H9 (cell line): ENCODE measurements around the gene PGBD4. TPM values are rescaled to one million over a fixed set of nuclear protein-coding genes. Genes with fewer than 3 reads are reported as not detected.

Experiments used
- DNase-seq: peaks from one replicate; pipeline ENCODE4 v3.0.0-alpha.2; 2017
- H2AFZ ChIP-seq: one replicate; pipeline ENCODE4 v1.6.1; 2013; ENCODE audit warnings: mild to moderate bottlenecking, low read length, control low read depth, moderate library complexity
- H2AK5ac ChIP-seq: 2 replicates; pipeline ENCODE4 v1.6.1; 2013; ENCODE audit warnings: low read length, control low read depth, mixed read lengths; ENCODE audit not compliant: insufficient read length
- H2BK120ac ChIP-seq: one replicate; pipeline ENCODE4 v1.6.1; 2013; ENCODE audit warnings: low read depth, mild to moderate bottlenecking, low read length, control low read depth, inconsistent platforms; ENCODE audit not compliant: poor library complexity, severe bottlenecking
- H2BK12ac ChIP-seq: 2 replicates; pipeline ENCODE4 v1.6.1; 2013; ENCODE audit warnings: low read length, control low read depth, mixed read lengths, low read depth; ENCODE audit not compliant: insufficient read length
- H2BK15ac ChIP-seq: 2 replicates; pipeline ENCODE4 v1.6.1; 2013; ENCODE audit warnings: low read depth, low read length, control low read depth
- H2BK20ac ChIP-seq: one replicate; pipeline ENCODE4 v1.6.1; 2013; ENCODE audit warnings: low read depth, mild to moderate bottlenecking, low read length, control low read depth, inconsistent platforms; ENCODE audit not compliant: poor library complexity, severe bottlenecking
- H2BK5ac ChIP-seq: 2 replicates; pipeline ENCODE4 v1.6.1; 2013; ENCODE audit warnings: low read length, control low read depth, mixed read lengths; ENCODE audit not compliant: insufficient read length
- H3K14ac ChIP-seq: 2 replicates; pipeline ENCODE4 v1.6.1; 2013; ENCODE audit warnings: low read length, control low read depth; ENCODE audit not compliant: insufficient read depth
- H3K18ac ChIP-seq: 2 replicates; pipeline ENCODE4 v1.6.1; 2013; ENCODE audit warnings: low read depth, mild to moderate bottlenecking, mixed read lengths, low read length, control low read depth; ENCODE audit not compliant: insufficient read length
- H3K23ac ChIP-seq: 2 replicates; pipeline ENCODE4 v1.6.1; 2013; ENCODE audit warnings: low read length, control low read depth, mixed read lengths, low read depth; ENCODE audit not compliant: insufficient read length
- H3K23me2 ChIP-seq: 2 replicates; pipeline ENCODE4 v1.6.1; 2013; ENCODE audit warnings: low read depth, mild to moderate bottlenecking, mixed read lengths, low read length, control low read depth; ENCODE audit not compliant: insufficient read length, poor library complexity, severe bottlenecking
- H3K27ac ChIP-seq: 2 replicates; pipeline ENCODE4 v1.5.1; 2013; ENCODE audit warnings: low read length, control low read depth, mixed read lengths, low read depth; ENCODE audit not compliant: insufficient read length
- H3K27me3 ChIP-seq: 2 replicates; pipeline ENCODE4 v1.6.1; 2013; ENCODE audit warnings: low read length, control low read depth, inconsistent platforms; ENCODE audit not compliant: insufficient read depth
- H3K4ac ChIP-seq: 2 replicates; pipeline ENCODE4 v1.6.1; 2013; ENCODE audit warnings: low read depth, mild to moderate bottlenecking, control low read depth, inconsistent platforms, low read length, moderate library complexity
- H3K4me1 ChIP-seq: 2 replicates; pipeline ENCODE4 v1.6.1; 2013; ENCODE audit warnings: low read length, control low read depth, inconsistent platforms; ENCODE audit not compliant: insufficient read depth
- H3K4me2 ChIP-seq: 2 replicates; pipeline ENCODE4 v1.6.1; 2013; ENCODE audit warnings: low read length, control low read depth, mixed read lengths; ENCODE audit not compliant: insufficient read length, insufficient read depth
- H3K56ac ChIP-seq: 2 replicates; pipeline ENCODE4 v1.6.1; 2013; ENCODE audit warnings: low read depth, mild to moderate bottlenecking, mixed read lengths, low read length, control low read depth; ENCODE audit not compliant: insufficient read length
- H3K79me1 ChIP-seq: 2 replicates; pipeline ENCODE4 v1.6.1; 2013; ENCODE audit warnings: low read depth, mild to moderate bottlenecking, moderate library complexity, low read length, control low read depth, inconsistent platforms; ENCODE audit not compliant: insufficient read depth, poor library complexity, severe bottlenecking
- H3K79me2 ChIP-seq: 2 replicates; pipeline ENCODE4 v1.6.1; 2013; ENCODE audit warnings: low read length, control low read depth, inconsistent platforms; ENCODE audit not compliant: insufficient read depth
- H3K9ac ChIP-seq: 2 replicates; pipeline ENCODE4 v1.6.1; 2013; ENCODE audit warnings: low read length, control low read depth, mixed read lengths; ENCODE audit not compliant: insufficient read length; ENCODE audit errors: extremely low read depth
- H3K9me3 ChIP-seq: one replicate; pipeline ENCODE4 v1.6.1; 2013; ENCODE audit warnings: low read depth, low read length, inconsistent platforms; ENCODE audit not compliant: control insufficient read depth
- H3T11ph ChIP-seq: one replicate; pipeline ENCODE4 v1.6.1; 2013; ENCODE audit warnings: mild to moderate bottlenecking, low read length, control low read depth, inconsistent platforms
- H4K20me1 ChIP-seq: one replicate; pipeline ENCODE4 v1.6.1; 2013; ENCODE audit not compliant: control insufficient read depth, insufficient read length, insufficient read depth
- H4K5ac ChIP-seq: 2 replicates; pipeline ENCODE4 v1.6.1; 2013; ENCODE audit warnings: low read depth, mild to moderate bottlenecking, mixed read lengths, low read length, control low read depth; ENCODE audit not compliant: insufficient read length
- H4K8ac ChIP-seq: replicated peaks from 2 replicates; pipeline ENCODE4 v1.6.1; 2013; ENCODE audit warnings: low read length, control low read depth, mixed read lengths, low read depth; ENCODE audit not compliant: insufficient read length
- H4K91ac ChIP-seq: 2 replicates; pipeline ENCODE4 v1.6.1; 2013; ENCODE audit warnings: low read depth, mild to moderate bottlenecking, moderate library complexity, mixed read lengths, low read length, control low read depth; ENCODE audit not compliant: insufficient read length
- H3K27ac Mint-ChIP-seq, 3 experiments: 2 replicates in 2 of 3; 3 replicates in 1 of 3; pipeline ENCODE4 v1.8.0; 2020 to 2021; ENCODE audit warnings: mixed read lengths in 3 of 3, mild to moderate bottlenecking in 1 of 3, moderate library complexity in 1 of 3
- H3K27me3 Mint-ChIP-seq: 2 replicates; pipeline ENCODE4 v1.8.0; 2021; ENCODE audit warnings: low read depth, mild to moderate bottlenecking, moderate library complexity, mixed read lengths
- H3K36me3 Mint-ChIP-seq, 3 experiments: 2 replicates in 2 of 3; 3 replicates in 1 of 3; pipeline ENCODE4 v1.8.0; 2020 to 2021; ENCODE audit warnings: low read depth in 3 of 3, mixed read lengths in 3 of 3; ENCODE audit not compliant: insufficient read depth in 1 of 3
- H3K4me1 Mint-ChIP-seq, 2 experiments: 2 replicates each; pipeline ENCODE4 v1.8.0; 2020; ENCODE audit warnings: mixed read lengths in 2 of 2
- H3K4me3 Mint-ChIP-seq, 2 experiments: 2 replicates in 1 of 2; 3 replicates in 1 of 2; pipeline ENCODE4 v1.8.0; 2020 to 2021; ENCODE audit warnings: mild to moderate bottlenecking in 2 of 2, mixed read lengths in 2 of 2, moderate library complexity in 1 of 2
- H3K9me3 Mint-ChIP-seq, 2 experiments: 2 replicates in 1 of 2; 3 replicates in 1 of 2; pipeline ENCODE4 v1.8.0; 2020; ENCODE audit warnings: mild to moderate bottlenecking in 2 of 2, mixed read lengths in 2 of 2, moderate library complexity in 1 of 2
- CTCF ChIP-seq: fragments of 200-600 bp; sonication (generic); conservative IDR thresholded peaks from 3 replicates; pipeline ENCODE4 v1.8.0; 2021; ENCODE audit warnings: antibody characterized with exemption, mild to moderate bottlenecking
- total RNA-seq: library from RNA; stranded (reverse); gene quantifications from 2 replicates; pipeline ENCODE4 v1.2.1, GENCODE V29; 2021

The PGBD4 gene
- total RNA-seq, 1 experiment from 2014 or later = 1.2 TPM

DNA sequence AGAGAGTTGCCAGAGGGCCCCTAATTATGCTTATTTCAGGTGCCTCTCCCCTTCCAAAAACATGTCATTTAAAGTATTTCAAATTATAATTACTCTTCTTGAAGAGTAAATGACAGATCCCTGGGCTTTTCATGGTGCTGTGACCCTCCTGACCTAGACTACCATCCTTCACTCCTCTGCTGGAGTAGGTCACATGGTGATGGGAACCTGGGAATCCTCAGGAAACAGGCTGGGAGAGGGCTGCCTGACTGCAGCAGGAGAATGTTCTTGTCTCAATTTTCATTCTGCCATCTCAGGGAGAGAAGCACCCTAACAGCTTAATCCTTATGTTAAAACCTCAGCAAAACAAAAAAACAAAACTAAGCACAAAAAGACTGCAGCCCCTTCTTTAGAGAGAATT, 24.6 kb downstream of the PGBD4 start:
- Histone ChIP-seq H2BK12ac (no peak overlapping the region), H3K9ac (no peak overlapping the region), H2BK120ac (no peak overlapping the region), H2BK15ac (no peak overlapping the region), H3K18ac (no peak overlapping the region), H3K27me3 (no peaks in the 10 kb centered on the region), H4K5ac (no peak overlapping the region), H3K23ac (no peak overlapping the region), H2AK5ac (no peak overlapping the region), H3K4ac (no peak overlapping the region), H3K56ac (no peak overlapping the region), H3T11ph (no peak overlapping the region), H4K20me1 (no peaks in the 10 kb centered on the region), H2BK5ac (no peak overlapping the region), H4K8ac (no peak overlapping the region), H2AFZ (no peak overlapping the region), H3K9me3 (no peaks in the 10 kb centered on the region), H4K91ac (no peak overlapping the region), H3K4me2 (no peak overlapping the region), H2BK20ac (no peak overlapping the region), H3K14ac (no peak overlapping the region), H3K23me2 (no peaks in the 10 kb centered on the region), H3K79me2 (no peaks in the 10 kb centered on the region), H3K79me1 (no peaks in the 10 kb centered on the region), H3K27ac (no peak overlapping the region), H3K4me1 (no peaks in the 10 kb centered on the region)
- H3K4me1 Mint-ChIP-seq = peaks cover 11 to 12% of the 10 kb centered on the region in 2 experiments
- H3K36me3 Mint-ChIP-seq = no peaks in the 10 kb centered on the region; a peak in 1 of 7 replicates
- no peak for DNase-seq
- no peaks in the 10 kb centered on the region; a peak in 1 of 5 replicates for H3K9me3 Mint-ChIP-seq
- peak overlapping the region; percentile 21 to 83 (median 56); a peak in 1 of 7 replicates for H3K27ac Mint-ChIP-seq
- peaks cover 4% of the 10 kb centered on the region for H3K27me3 Mint-ChIP-seq
- no peak for TF ChIP-seq CTCF
- no peak overlapping the region for H3K4me3 Mint-ChIP-seq
